SJCRH30 (cell line): ENCODE results near the gene DYTN. TPM values are rescaled to one million over a fixed set of nuclear protein-coding genes. Genes with fewer than 3 reads are reported as not detected.

ENCODE experiments used
- DNase-seq, 2 experiments: peaks; one replicate each; pipeline ENCODE4 v3.0.0-alpha.2; 2015 to 2020
- H3K27ac ChIP-seq: fragments of 250-450 bp; sonication (Bioruptor Pico); 2 replicates; pipeline ENCODE4 v1.5.1; 2020; ENCODE audit warnings: mild to moderate bottlenecking, moderate library complexity
- H3K27me3 ChIP-seq: fragments of 250-450 bp; sonication (Bioruptor Pico); 2 replicates; pipeline ENCODE4 v1.5.1; 2020; ENCODE audit warnings: mild to moderate bottlenecking, moderate library complexity
- H3K36me3 ChIP-seq: fragments of 250-450 bp; sonication (Bioruptor Pico); 2 replicates; pipeline ENCODE4 v1.5.1; 2020; ENCODE audit warnings: mild to moderate bottlenecking, moderate library complexity
- H3K4me1 ChIP-seq: fragments of 250-450 bp; sonication (Bioruptor Pico); 2 replicates; pipeline ENCODE4 v1.5.1; 2020; ENCODE audit warnings: mild to moderate bottlenecking, moderate library complexity
- H3K4me3 ChIP-seq: fragments of 250-450 bp; sonication (Bioruptor Pico); 2 replicates; pipeline ENCODE4 v1.5.1; 2020; ENCODE audit warnings: mild to moderate bottlenecking, moderate library complexity
- H3K9me3 ChIP-seq: fragments of 250-450 bp; sonication (Bioruptor Pico); replicated peaks from 2 replicates; pipeline ENCODE4 v1.5.1; 2020; ENCODE audit warnings: mild to moderate bottlenecking, moderate library complexity
- total RNA-seq: library from RNA; depleted of rRNA; stranded (reverse); fragments of >200 nt; shearing (Covaris generic); gene quantifications from 2 replicates; pipeline ENCODE4 v1.2.3, GENCODE V29; 2014

The DYTN gene
- total RNA-seq, 1 experiment from 2014 or later: not detected

GRCh38 chr2:206670531-206671319 lies 47.5 kb downstream of the DYTN start:
- no peak overlapping the region for H3K4me3 ChIP-seq
- no peak for DNase-seq
- H3K27ac ChIP-seq: no peak overlapping the region
- H3K4me1 ChIP-seq: no peaks in the 10 kb centered on the region
- H3K27me3 ChIP-seq: no peaks in the 10 kb centered on the region
- no peaks in the 10 kb centered on the region for H3K9me3 ChIP-seq
- H3K36me3 ChIP-seq: no peaks in the 10 kb centered on the region

GRCh38 chr2:206665251-206665650 lies 52.9 kb downstream of the DYTN start:
- no peaks in the 10 kb centered on the region for H3K36me3 ChIP-seq
- H3K4me3 ChIP-seq: no peak overlapping the region
- no peak for DNase-seq
- H3K27me3 ChIP-seq: no peaks in the 10 kb centered on the region
- H3K4me1 ChIP-seq: no peaks in the 10 kb centered on the region
- no peak overlapping the region for H3K27ac ChIP-seq
- no peaks in the 10 kb centered on the region for H3K9me3 ChIP-seq

- Histone ChIP-seq H3K27me3 (no peaks in the 10 kb centered on the region), H3K27ac (no peak overlapping the region), H3K9me3 (no peaks in the 10 kb centered on the region), H3K36me3 (no peaks in the 10 kb centered on the region), H3K4me1 (no peaks in the 10 kb centered on the region), H3K4me3 (no peak overlapping the region)
- DNase-seq: no peak
Measured at GRCh38 chr2:206657087-206657486, 61.1 kb downstream of the DYTN start.

GRCh38 chr2:206647985-206648384 lies 70.2 kb downstream of the DYTN start:
- H3K4me1 ChIP-seq: no peaks in the 10 kb centered on the region
- H3K4me3 ChIP-seq: no peak overlapping the region
- no peaks in the 10 kb centered on the region for H3K9me3 ChIP-seq
- H3K36me3 ChIP-seq: no peaks in the 10 kb centered on the region
- no peak for DNase-seq
- H3K27me3 ChIP-seq: no peaks in the 10 kb centered on the region
- H3K27ac ChIP-seq: no peak overlapping the region

GRCh38 chr2:206642075-206643025 lies 75.8 kb downstream of the DYTN start, which contains the start of gene FAM237A:
FAM237A (plus strand) TSS chr2:206642487; CDS start chr2:206644237, 1,750 bp downstream.
- peak; percentile 47 to 73 for DNase-seq
- H3K27me3 ChIP-seq: no peaks in the 10 kb centered on the region
- H3K4me1 ChIP-seq: no peaks in the 10 kb centered on the region
- no peaks in the 10 kb centered on the region for H3K36me3 ChIP-seq
- H3K27ac ChIP-seq: no peak within 1 kb of the TSS
- H3K4me3 ChIP-seq: no peak within 1 kb of the TSS
- H3K9me3 ChIP-seq: no peaks in the 10 kb centered on the region

GRCh38 chr2:206641226-206641625 lies 77.0 kb downstream of the DYTN start:
- Histone ChIP-seq H3K27ac (no peak overlapping the region), H3K9me3 (no peaks in the 10 kb centered on the region), H3K36me3 (no peaks in the 10 kb centered on the region), H3K4me1 (no peaks in the 10 kb centered on the region), H3K27me3 (no peaks in the 10 kb centered on the region), H3K4me3 (no peak overlapping the region)
- DNase-seq: no peak

- Histone ChIP-seq H3K9me3 (no peaks in the 10 kb centered on the region), H3K36me3 (no peaks in the 10 kb centered on the region), H3K4me3 (no peak overlapping the region), H3K4me1 (no peaks in the 10 kb centered on the region), H3K27me3 (no peaks in the 10 kb centered on the region), H3K27ac (no peak overlapping the region)
- no peak for DNase-seq
Measured at GRCh38 chr2:206639636-206640035, 78.6 kb downstream of the DYTN start.

GRCh38 chr2:206635015-206635414 lies 83.2 kb downstream of the DYTN start:
- Histone ChIP-seq H3K36me3 (no peaks in the 10 kb centered on the region), H3K27me3 (no peaks in the 10 kb centered on the region), H3K4me1 (no peaks in the 10 kb centered on the region), H3K27ac (no peak overlapping the region), H3K9me3 (no peaks in the 10 kb centered on the region), H3K4me3 (no peak overlapping the region)
- no peak for DNase-seq

GRCh38 chr2:206631340-206631739 lies 86.9 kb downstream of the DYTN start:
- H3K27me3 ChIP-seq: no peaks in the 10 kb centered on the region
- H3K4me3 ChIP-seq: no peak overlapping the region
- H3K9me3 ChIP-seq: no peaks in the 10 kb centered on the region
- no peaks in the 10 kb centered on the region for H3K4me1 ChIP-seq
- no peak overlapping the region for H3K27ac ChIP-seq
- no peaks in the 10 kb centered on the region for H3K36me3 ChIP-seq
- DNase-seq: no peak

GRCh38 chr2:206627632-206628031 lies 90.6 kb downstream of the DYTN start:
- no peak for DNase-seq
- Histone ChIP-seq H3K4me3 (no peak overlapping the region), H3K4me1 (no peaks in the 10 kb centered on the region), H3K36me3 (no peaks in the 10 kb centered on the region), H3K27ac (no peak overlapping the region), H3K9me3 (no peaks in the 10 kb centered on the region), H3K27me3 (no peaks in the 10 kb centered on the region)

GRCh38 chr2:206626108-206626507 lies 92.1 kb downstream of the DYTN start:
- DNase-seq: no peak
- Histone ChIP-seq H3K36me3 (no peaks in the 10 kb centered on the region), H3K4me3 (no peak overlapping the region), H3K27me3 (no peaks in the 10 kb centered on the region), H3K9me3 (no peaks in the 10 kb centered on the region), H3K27ac (no peak overlapping the region), H3K4me1 (no peaks in the 10 kb centered on the region)

- Histone ChIP-seq H3K4me1 (no peaks in the 10 kb centered on the region), H3K27me3 (no peaks in the 10 kb centered on the region), H3K9me3 (no peaks in the 10 kb centered on the region), H3K4me3 (no peak overlapping the region), H3K27ac (no peak overlapping the region), H3K36me3 (no peaks in the 10 kb centered on the region; the same call in 1 of the 2 replicates)
- no peak for DNase-seq
Measured at GRCh38 chr2:206619011-206619410, 99.2 kb downstream of the DYTN start.

- no peaks in the 10 kb centered on the region for H3K9me3 ChIP-seq
- no peak overlapping the region for H3K4me3 ChIP-seq
- no peaks in the 10 kb centered on the region for H3K4me1 ChIP-seq
- H3K36me3 ChIP-seq: no peaks in the 10 kb centered on the region; the same call in 1 of the 2 replicates
- DNase-seq: no peak
- no peak overlapping the region for H3K27ac ChIP-seq
- H3K27me3 ChIP-seq: no peaks in the 10 kb centered on the region
Measured at GRCh38 chr2:206616151-206616550, 102.0 kb downstream of the DYTN start.

GRCh38 chr2:206615417-206616089 lies 102.6 kb downstream of the DYTN start:
- DNase-seq: no peak
- no peaks in the 10 kb centered on the region; the same call in 1 of the 2 replicates for H3K36me3 ChIP-seq
- H3K4me3 ChIP-seq: no peak overlapping the region
- no peaks in the 10 kb centered on the region for H3K27me3 ChIP-seq
- H3K9me3 ChIP-seq: no peaks in the 10 kb centered on the region
- H3K27ac ChIP-seq: no peak overlapping the region
- H3K4me1 ChIP-seq: no peaks in the 10 kb centered on the region

- H3K9me3 ChIP-seq: no peaks in the 10 kb centered on the region
- no peak for DNase-seq
- H3K27me3 ChIP-seq: no peaks in the 10 kb centered on the region
- H3K27ac ChIP-seq: no peak overlapping the region
- H3K4me1 ChIP-seq: no peaks in the 10 kb centered on the region
- no peaks in the 10 kb centered on the region; the same call in 1 of the 2 replicates for H3K36me3 ChIP-seq
- no peak overlapping the region for H3K4me3 ChIP-seq
Measured at GRCh38 chr2:206614811-206615210, 103.4 kb downstream of the DYTN start.
